HFFc6 (cell line): ENCODE data around the gene RAD51B. TPM values are rescaled to one million over a fixed set of nuclear protein-coding genes. Genes with fewer than 3 reads are reported as not detected.
"Not testable (repeated sequence)": the region's sequence is repeated elsewhere in the genome, so short reads cannot be mapped to it uniquely, and the experiment has no call there.

Experiments used
- DNase-seq: peaks from one replicate; pipeline ENCODE4 v3.0.0-alpha.2; 2018
- H3K27ac Mint-ChIP-seq: 2 replicates; pipeline ENCODE4 v1.8.0; 2020; ENCODE audit warnings: mild to moderate bottlenecking, mixed read lengths
- H3K27me3 Mint-ChIP-seq: 2 replicates; pipeline ENCODE4 v1.8.0; 2021; ENCODE audit warnings: mild to moderate bottlenecking, moderate library complexity, mixed read lengths; ENCODE audit not compliant: insufficient read depth
- H3K36me3 Mint-ChIP-seq: 2 replicates; pipeline ENCODE4 v1.8.0; 2021; ENCODE audit warnings: low read depth, mixed read lengths
- H3K4me1 Mint-ChIP-seq: 2 replicates; pipeline ENCODE4 v1.8.0; 2020; ENCODE audit warnings: low read depth, mixed read lengths
- H3K4me3 Mint-ChIP-seq: 2 replicates; pipeline ENCODE4 v1.8.0; 2020; ENCODE audit warnings: mild to moderate bottlenecking, moderate library complexity, mixed read lengths
- H3K9me3 Mint-ChIP-seq: 2 replicates; pipeline ENCODE4 v1.8.0; 2020; ENCODE audit warnings: mild to moderate bottlenecking, mixed read lengths
- CTCF ChIP-seq: fragments of 200-600 bp; sonication (generic); IDR thresholded peaks from 2 replicates; pipeline ENCODE4 v1.5.0; 2021; ENCODE audit warnings: antibody characterized with exemption, mild to moderate bottlenecking
- total RNA-seq, 6 experiments: library from RNA; stranded (reverse); fragmentation: NEBNext Ultra II Directional; extraction: Animal tissue kit (Norgen Biotek cat#: 25700); gene quantifications; 2 replicates in 1 of 6; 3 replicates in 5 of 6; pipeline ENCODE4 v1.2.3, GENCODE V29; 2021

Gene RAD51B
- total RNA-seq, 6 experiments from 2014 or later: 7.1 to 12.4 (median 9.6) TPM

- Mint-ChIP-seq H3K36me3 (peaks cover 30% of the 10 kb centered on the region), H3K4me3 (no peak overlapping the region), H3K27ac (no peak overlapping the region), H3K4me1 (peaks cover 12% of the 10 kb centered on the region), H3K9me3 (peaks cover 6% of the 10 kb centered on the region), H3K27me3 (no peaks in the 10 kb centered on the region)
- DNase-seq: no peak
- no peak for TF ChIP-seq CTCF
Observed at GRCh38 chr14:68028075-68028474, 208.5 kb downstream of the RAD51B start.

DNA sequence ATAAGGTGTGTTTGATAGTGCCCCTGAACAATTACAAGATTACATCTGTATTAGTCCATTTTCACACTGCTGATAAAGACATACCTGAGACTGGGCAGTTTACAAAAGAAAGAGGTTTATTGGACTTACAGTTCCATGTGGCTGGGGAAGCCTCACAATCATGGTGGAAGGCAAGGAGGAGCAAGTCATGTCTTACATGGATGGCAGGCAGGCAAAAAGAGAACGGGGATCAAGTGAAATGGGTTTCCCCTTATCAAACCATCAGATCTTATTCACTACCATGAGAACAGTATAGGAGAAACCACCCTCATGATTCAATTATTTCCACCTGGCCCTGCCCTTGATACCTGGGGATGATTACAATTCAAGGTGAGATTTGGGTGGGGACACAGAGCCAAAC lies 211.4 kb downstream of the RAD51B start:
- H3K27me3 Mint-ChIP-seq, H3K9me3 Mint-ChIP-seq, DNase-seq, H3K4me3 Mint-ChIP-seq, H3K27ac Mint-ChIP-seq: not testable (repeated sequence)
- Mint-ChIP-seq H3K4me1 (peaks cover 12% of the 10 kb centered on the region), H3K36me3 (peaks cover 25% of the 10 kb centered on the region)

DNA sequence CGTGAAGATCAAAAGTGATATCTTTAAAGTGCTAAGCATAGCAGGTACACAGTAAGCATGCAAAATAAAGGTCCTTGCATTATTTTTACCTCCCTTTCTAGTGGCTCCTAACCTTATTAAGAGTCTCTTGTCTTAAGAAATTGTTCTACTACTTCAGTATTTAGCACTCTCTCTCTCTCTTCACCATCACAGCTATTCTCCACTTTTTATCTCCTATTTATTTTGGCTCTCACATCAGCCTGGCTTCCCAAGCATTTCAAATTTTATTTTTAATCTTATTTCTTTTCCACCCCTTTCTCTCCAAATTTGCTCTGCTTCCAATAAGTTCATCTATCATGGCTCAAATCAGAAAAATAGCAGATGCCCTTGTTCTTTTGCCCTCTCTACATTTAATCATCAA lies 212.6 kb downstream of the RAD51B start:
- H3K4me1 Mint-ChIP-seq: peaks cover 8% of the 10 kb centered on the region
- no peak overlapping the region for H3K4me3 Mint-ChIP-seq
- H3K27ac Mint-ChIP-seq: no peak overlapping the region
- peaks cover 25% of the 10 kb centered on the region for H3K36me3 Mint-ChIP-seq
- TF ChIP-seq CTCF: no peak
- no peaks in the 10 kb centered on the region for H3K27me3 Mint-ChIP-seq
- peaks cover 6% of the 10 kb centered on the region for H3K9me3 Mint-ChIP-seq
- no peak for DNase-seq

DNA sequence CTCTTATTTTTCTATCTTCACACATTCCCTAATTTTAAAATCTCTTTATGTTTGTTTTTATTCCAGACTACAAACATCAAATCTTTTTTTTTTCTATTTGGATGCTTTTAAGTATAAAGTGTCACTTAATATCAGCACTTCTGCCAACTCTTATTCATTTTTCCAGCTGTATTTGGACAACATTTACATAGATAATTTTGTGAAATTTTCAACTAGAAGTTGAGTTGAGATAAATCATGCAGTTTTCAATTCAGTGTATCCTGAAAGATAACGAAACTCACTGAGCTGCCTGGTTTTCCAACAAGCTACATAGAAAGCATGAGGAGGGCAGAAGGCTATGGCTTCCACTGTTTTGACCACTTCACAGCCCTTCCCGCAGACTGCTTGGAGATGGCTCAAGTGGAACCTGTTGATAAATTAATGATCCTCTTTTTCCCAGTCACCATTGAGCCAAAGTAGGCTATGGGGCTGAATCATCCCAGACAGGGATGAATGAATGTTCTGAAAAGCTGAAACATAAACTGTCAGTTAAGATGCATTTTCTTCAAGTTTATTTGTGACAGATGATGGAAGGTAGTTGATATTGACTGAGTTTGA lies 213.9 kb downstream of the RAD51B start:
- no peak for TF ChIP-seq CTCF
- no peak overlapping the region for H3K27ac Mint-ChIP-seq
- peaks cover 25% of the 10 kb centered on the region for H3K36me3 Mint-ChIP-seq
- H3K4me1 Mint-ChIP-seq: no peaks in the 10 kb centered on the region
- H3K4me3 Mint-ChIP-seq: no peak overlapping the region
- H3K27me3 Mint-ChIP-seq: no peaks in the 10 kb centered on the region
- H3K9me3 Mint-ChIP-seq: peaks cover 6% of the 10 kb centered on the region
- no peak for DNase-seq

GRCh38 chr14:68034896-68035295 lies 215.3 kb downstream of the RAD51B start:
- Mint-ChIP-seq H3K4me1 (peaks cover 5% of the 10 kb centered on the region), H3K27ac (no peak overlapping the region), H3K27me3 (no peaks in the 10 kb centered on the region), H3K36me3 (peaks cover 14% of the 10 kb centered on the region), H3K9me3 (peaks cover under 1% of the 10 kb centered on the region), H3K4me3 (no peak overlapping the region)
- DNase-seq: no peak
- TF ChIP-seq CTCF: no peak

DNA sequence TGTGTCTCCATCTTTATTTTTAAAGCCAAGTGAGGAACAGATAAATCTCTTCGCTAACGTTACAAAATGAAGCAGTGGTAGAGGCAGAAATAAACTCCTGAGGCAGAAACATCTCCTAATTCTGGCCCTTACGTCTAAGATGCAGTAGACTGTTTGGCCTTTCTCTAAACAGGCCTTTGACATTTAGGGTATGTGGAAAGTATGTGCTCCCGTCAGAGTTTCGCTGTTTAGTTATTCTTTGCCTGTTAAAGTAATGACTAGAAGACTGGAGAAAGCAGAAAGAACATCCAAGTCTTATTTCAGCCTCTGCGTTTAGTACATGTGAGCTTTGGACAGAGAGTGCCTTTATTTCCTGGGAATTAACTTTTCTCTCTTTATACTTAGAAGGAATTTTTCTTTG lies 216.6 kb downstream of the RAD51B start:
- Mint-ChIP-seq H3K27ac (no peak overlapping the region), H3K4me3 (no peak overlapping the region), H3K36me3 (peaks cover 2% of the 10 kb centered on the region; the same call in 1 of the 2 replicates), H3K27me3 (no peaks in the 10 kb centered on the region), H3K4me1 (peaks cover 7% of the 10 kb centered on the region), H3K9me3 (no peaks in the 10 kb centered on the region)
- no peak for DNase-seq
- TF ChIP-seq CTCF: no peak
